NB4 (cell line): ENCODE results near the gene CTCFL.

Experiments used
- MAX ChIP-seq: IDR thresholded peaks from 2 replicates; pipeline ENCODE4 v1.6.1; 2011; ENCODE audit warnings: low read depth, low read length
- TF ChIP-seq, protein P1 (sequence below): IDR thresholded peaks from one replicate; pipeline ENCODE4 v1.5.1; 2012; ENCODE audit warnings: low read depth, low read length

GRCh38 chr20:57460781-57461465 lies 64.0 kb downstream of the CTCFL start:
- TF ChIP-seq, protein P1, sequence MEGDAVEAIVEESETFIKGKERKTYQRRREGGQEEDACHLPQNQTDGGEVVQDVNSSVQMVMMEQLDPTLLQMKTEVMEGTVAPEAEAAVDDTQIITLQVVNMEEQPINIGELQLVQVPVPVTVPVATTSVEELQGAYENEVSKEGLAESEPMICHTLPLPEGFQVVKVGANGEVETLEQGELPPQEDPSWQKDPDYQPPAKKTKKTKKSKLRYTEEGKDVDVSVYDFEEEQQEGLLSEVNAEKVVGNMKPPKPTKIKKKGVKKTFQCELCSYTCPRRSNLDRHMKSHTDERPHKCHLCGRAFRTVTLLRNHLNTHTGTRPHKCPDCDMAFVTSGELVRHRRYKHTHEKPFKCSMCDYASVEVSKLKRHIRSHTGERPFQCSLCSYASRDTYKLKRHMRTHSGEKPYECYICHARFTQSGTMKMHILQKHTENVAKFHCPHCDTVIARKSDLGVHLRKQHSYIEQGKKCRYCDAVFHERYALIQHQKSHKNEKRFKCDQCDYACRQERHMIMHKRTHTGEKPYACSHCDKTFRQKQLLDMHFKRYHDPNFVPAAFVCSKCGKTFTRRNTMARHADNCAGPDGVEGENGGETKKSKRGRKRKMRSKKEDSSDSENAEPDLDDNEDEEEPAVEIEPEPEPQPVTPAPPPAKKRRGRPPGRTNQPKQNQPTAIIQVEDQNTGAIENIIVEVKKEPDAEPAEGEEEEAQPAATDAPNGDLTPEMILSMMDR, result no peak
- no peak for TF ChIP-seq MAX
